ENCODE measurements around the gene KCND3. TPM values are rescaled to one million over a fixed set of nuclear protein-coding genes. Genes with fewer than 3 reads are reported as not detected.

Gene KCND3
- total and polyA plus RNA-seq, 4 donors: 1.0 to 27.1 (median 6.1) TPM

GRCh38 chr1:111971396-111971795, 18.1 kb downstream of the KCND3 start:
- WGBS: 64% methylated on average over 1 of the region's 1 CpG
- H3K27me3 ChIP-seq (ENCODE audit: control insufficient read depth in 4 of 4, insufficient read depth in 4 of 4, low read length in 3 of 4): no peaks in the 10 kb centered on the region
- no peak for DNase-seq (ENCODE audit: low spot score)
- H3K36me3 ChIP-seq (ENCODE audit: control insufficient read depth in 4 of 4, insufficient read depth in 3 of 4, low read depth in 1 of 4, low read length in 3 of 4): no peaks in the 10 kb centered on the region
- no peaks in the 10 kb centered on the region for H3K9me3 ChIP-seq (ENCODE audit: control insufficient read depth in 4 of 4, low read length in 3 of 4)
- TF ChIP-seq JUND (IDR thresholded peaks at IDR 0.05) (no peak), NR2F2 (IDR thresholded peaks at IDR 0.05) (no peak), FOXA2 (IDR thresholded peaks at IDR 0.05) (no peak), SP1 (IDR thresholded peaks at IDR 0.05) (no peak), YY1 (IDR thresholded peaks at IDR 0.05) (no peak), FOXA1 (IDR thresholded peaks at IDR 0.05) (no peak), HNF4G (IDR thresholded peaks at IDR 0.05) (no peak), ATF3 (IDR thresholded peaks at IDR 0.05) (no peak), RXRA (IDR thresholded peaks at IDR 0.05) (no peak), GABPA (IDR thresholded peaks at IDR 0.05 in 1 of 2, conservative IDR thresholded peaks at IDR 0.05 in 1 of 2) (no peak), HNF4A (conservative IDR thresholded peaks at IDR 0.05) (no peak), EGR1 (IDR thresholded peaks at IDR 0.05; ENCODE audit: low read depth in 2 of 2) (no peak), RAD21 (IDR thresholded peaks at IDR 0.05) (no peak), TAF1 (conservative IDR thresholded peaks at IDR 0.05) (no peak)
- TF ChIP-seq, protein P1, sequence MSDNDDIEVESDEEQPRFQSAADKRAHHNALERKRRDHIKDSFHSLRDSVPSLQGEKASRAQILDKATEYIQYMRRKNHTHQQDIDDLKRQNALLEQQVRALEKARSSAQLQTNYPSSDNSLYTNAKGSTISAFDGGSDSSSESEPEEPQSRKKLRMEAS (IDR thresholded peaks at IDR 0.05): no peak
- TF ChIP-seq, protein P2, sequence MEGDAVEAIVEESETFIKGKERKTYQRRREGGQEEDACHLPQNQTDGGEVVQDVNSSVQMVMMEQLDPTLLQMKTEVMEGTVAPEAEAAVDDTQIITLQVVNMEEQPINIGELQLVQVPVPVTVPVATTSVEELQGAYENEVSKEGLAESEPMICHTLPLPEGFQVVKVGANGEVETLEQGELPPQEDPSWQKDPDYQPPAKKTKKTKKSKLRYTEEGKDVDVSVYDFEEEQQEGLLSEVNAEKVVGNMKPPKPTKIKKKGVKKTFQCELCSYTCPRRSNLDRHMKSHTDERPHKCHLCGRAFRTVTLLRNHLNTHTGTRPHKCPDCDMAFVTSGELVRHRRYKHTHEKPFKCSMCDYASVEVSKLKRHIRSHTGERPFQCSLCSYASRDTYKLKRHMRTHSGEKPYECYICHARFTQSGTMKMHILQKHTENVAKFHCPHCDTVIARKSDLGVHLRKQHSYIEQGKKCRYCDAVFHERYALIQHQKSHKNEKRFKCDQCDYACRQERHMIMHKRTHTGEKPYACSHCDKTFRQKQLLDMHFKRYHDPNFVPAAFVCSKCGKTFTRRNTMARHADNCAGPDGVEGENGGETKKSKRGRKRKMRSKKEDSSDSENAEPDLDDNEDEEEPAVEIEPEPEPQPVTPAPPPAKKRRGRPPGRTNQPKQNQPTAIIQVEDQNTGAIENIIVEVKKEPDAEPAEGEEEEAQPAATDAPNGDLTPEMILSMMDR (IDR thresholded peaks at IDR 0.05; ENCODE audit: low read depth, low read length, missing input control): no peak
- TF ChIP-seq, protein P3, sequence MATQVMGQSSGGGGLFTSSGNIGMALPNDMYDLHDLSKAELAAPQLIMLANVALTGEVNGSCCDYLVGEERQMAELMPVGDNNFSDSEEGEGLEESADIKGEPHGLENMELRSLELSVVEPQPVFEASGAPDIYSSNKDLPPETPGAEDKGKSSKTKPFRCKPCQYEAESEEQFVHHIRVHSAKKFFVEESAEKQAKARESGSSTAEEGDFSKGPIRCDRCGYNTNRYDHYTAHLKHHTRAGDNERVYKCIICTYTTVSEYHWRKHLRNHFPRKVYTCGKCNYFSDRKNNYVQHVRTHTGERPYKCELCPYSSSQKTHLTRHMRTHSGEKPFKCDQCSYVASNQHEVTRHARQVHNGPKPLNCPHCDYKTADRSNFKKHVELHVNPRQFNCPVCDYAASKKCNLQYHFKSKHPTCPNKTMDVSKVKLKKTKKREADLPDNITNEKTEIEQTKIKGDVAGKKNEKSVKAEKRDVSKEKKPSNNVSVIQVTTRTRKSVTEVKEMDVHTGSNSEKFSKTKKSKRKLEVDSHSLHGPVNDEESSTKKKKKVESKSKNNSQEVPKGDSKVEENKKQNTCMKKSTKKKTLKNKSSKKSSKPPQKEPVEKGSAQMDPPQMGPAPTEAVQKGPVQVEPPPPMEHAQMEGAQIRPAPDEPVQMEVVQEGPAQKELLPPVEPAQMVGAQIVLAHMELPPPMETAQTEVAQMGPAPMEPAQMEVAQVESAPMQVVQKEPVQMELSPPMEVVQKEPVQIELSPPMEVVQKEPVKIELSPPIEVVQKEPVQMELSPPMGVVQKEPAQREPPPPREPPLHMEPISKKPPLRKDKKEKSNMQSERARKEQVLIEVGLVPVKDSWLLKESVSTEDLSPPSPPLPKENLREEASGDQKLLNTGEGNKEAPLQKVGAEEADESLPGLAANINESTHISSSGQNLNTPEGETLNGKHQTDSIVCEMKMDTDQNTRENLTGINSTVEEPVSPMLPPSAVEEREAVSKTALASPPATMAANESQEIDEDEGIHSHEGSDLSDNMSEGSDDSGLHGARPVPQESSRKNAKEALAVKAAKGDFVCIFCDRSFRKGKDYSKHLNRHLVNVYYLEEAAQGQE (IDR thresholded peaks at IDR 0.05): no peak
- TF ChIP-seq, protein P4, sequence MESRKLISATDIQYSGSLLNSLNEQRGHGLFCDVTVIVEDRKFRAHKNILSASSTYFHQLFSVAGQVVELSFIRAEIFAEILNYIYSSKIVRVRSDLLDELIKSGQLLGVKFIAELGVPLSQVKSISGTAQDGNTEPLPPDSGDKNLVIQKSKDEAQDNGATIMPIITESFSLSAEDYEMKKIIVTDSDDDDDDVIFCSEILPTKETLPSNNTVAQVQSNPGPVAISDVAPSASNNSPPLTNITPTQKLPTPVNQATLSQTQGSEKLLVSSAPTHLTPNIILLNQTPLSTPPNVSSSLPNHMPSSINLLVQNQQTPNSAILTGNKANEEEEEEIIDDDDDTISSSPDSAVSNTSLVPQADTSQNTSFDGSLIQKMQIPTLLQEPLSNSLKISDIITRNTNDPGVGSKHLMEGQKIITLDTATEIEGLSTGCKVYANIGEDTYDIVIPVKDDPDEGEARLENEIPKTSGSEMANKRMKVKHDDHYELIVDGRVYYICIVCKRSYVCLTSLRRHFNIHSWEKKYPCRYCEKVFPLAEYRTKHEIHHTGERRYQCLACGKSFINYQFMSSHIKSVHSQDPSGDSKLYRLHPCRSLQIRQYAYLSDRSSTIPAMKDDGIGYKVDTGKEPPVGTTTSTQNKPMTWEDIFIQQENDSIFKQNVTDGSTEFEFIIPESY (IDR thresholded peaks at IDR 0.05): no peak
- peaks cover 0 to 13% (median 6%) of the 10 kb centered on the region in 4 donors for H3K4me1 ChIP-seq (ENCODE audit: control insufficient read depth in 4 of 4, insufficient read depth in 4 of 4, low read length in 3 of 4)
- no peak overlapping the region for H3K9ac ChIP-seq (ENCODE audit: low read depth in 1 of 2, low read length in 2 of 2)
- no peak overlapping the region for H3K27ac ChIP-seq (ENCODE audit: low read depth in 1 of 2, low read length in 2 of 2)
- no peak overlapping the region for H3K4me3 ChIP-seq (ENCODE audit: low read depth in 1 of 3, low read length in 3 of 3)
